Erythroblast (primary cell): ENCODE results near the gene WNT3.
"Not testable (repeated sequence)": the region's sequence is repeated elsewhere in the genome, so short reads cannot be mapped to it uniquely, and the experiment has no call there.

Experiments
- DNase-seq, 2 experiments: peaks; one replicate each; lab custom pipeline; 2025; lab: John Stamatoyannopoulos, UW
- GATA1 ChIP-seq: IDR thresholded peaks from 2 replicates; pipeline ENCODE4 v1.6.1; 2011; ENCODE audit warnings: low read depth, mild to moderate bottlenecking, control low read depth, low read length, moderate library complexity
- POLR2A ChIP-seq: IDR thresholded peaks from 2 replicates; pipeline ENCODE4 v1.6.1; 2011; ENCODE audit warnings: mild to moderate bottlenecking, low read length

Gene WNT3

GRCh38 chr17:46774108-46774737 is 44.3 kb downstream of the WNT3 start:
- TF ChIP-seq POLR2A (no peak), GATA1 (no peak)
- DNase-seq, result peak in 1 of 2 experiments; percentile 35

DNA sequence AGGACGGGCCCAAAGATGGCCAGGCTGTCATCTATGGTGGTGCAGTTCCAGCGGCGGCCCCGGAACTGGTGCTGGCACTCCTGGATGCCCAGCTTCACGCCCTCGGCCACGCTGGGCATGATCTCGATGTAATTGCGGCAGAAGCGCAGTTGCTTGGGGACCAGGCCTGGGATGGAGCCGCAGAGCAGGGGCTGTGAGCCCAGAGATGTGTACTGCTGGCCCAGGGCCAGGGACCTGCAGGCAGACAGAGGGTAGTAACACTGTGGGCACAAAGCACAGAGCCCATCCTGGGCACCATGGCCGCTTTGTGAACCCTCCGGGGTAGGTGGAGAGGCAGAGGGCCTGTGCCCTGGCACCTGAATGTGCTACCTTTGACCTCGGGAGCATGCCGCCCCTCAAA is 44.8 kb downstream of the WNT3 start:
- DNase-seq, result no peak
- TF ChIP-seq GATA1, result no peak
- TF ChIP-seq POLR2A, result no peak

- DNase-seq, result no peak
- TF ChIP-seq GATA1, result no peak
- TF ChIP-seq POLR2A, result no peak
Observed at GRCh38 chr17:46773221-46773605, 45.3 kb downstream of the WNT3 start.

DNA sequence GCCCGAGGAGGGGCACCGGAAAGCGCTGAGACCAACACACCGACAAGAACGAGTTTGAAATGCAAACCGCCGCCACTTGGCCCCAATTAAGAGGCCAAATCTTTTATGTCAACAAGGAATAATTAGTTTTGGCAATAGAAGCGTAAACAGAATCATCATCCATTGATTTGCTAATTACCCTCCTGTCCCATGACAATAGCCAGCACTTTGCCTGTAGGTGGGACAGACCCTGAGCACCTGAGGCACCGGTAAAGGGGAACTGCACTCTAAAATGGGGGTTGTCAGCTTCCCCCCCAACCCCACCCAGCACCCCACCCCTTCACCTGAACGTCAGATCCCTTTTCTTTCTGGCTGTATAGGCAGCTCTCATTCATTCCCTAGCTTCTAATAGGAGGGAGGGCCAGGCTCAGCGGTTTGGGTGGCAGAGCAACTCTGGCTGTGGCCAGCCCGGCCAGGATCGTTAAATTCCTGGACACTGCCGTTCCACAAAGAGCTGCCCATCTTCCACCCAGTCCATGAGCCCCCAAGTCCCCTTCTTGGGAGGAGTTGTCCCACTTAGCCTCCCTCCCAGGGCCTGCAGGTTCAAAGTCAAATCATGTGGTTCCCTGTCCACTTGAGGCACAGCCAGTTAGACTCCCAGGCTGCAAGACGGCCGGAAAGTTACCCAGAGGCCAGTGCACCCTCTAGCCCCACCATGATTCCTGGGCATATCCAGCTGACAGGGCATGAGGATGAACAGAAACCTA is 45.8 kb downstream of the WNT3 start:
- no peak for DNase-seq
- no peak for TF ChIP-seq GATA1
- no peak for TF ChIP-seq POLR2A

DNA sequence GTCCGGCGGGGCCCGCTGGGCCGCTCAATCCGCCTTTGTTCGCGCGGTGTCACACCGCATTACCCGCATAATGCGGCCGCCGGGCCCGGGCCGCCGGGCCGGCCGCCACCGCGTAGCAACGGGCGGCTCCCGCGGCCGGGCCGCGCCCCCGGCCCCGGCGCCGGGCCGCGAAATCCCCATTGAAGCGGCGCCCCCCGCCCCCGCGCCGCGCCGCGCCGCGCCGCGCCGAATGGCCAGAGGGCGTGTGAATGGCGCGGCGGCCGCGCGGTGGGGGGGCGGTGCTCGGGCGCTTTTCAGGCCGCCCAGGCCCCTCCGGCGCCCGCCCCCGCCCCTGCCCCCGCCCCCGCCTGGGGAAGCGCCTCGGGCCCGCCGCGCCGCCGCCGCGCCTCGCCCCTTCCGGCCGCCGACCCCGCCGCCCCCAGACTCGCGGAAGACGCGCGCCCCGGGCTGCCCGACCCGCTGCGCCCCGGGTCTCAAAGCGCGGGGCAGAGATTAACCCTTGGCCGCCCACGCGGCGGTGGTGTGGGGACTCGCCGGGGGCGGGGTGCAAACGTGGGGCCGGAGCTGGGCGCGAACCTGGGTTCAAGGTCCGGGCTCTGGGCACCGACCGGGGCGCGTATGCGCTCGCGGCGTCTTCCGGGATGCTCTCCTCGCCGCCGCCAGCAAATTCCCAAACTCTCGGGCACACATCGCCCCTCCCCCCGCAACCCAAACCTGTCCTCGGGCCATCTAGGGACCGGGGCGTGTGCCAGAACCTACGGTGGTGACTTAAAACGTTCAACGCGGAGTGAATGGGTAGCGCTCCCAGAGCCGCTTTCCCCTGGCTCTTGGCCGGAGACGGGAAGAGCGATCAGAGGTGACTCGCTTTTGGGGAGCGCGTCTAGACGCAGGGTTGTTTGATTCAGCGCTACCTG is 46.7 kb downstream of the WNT3 start:
- TF ChIP-seq GATA1 (no peak), POLR2A (no peak)

DNA sequence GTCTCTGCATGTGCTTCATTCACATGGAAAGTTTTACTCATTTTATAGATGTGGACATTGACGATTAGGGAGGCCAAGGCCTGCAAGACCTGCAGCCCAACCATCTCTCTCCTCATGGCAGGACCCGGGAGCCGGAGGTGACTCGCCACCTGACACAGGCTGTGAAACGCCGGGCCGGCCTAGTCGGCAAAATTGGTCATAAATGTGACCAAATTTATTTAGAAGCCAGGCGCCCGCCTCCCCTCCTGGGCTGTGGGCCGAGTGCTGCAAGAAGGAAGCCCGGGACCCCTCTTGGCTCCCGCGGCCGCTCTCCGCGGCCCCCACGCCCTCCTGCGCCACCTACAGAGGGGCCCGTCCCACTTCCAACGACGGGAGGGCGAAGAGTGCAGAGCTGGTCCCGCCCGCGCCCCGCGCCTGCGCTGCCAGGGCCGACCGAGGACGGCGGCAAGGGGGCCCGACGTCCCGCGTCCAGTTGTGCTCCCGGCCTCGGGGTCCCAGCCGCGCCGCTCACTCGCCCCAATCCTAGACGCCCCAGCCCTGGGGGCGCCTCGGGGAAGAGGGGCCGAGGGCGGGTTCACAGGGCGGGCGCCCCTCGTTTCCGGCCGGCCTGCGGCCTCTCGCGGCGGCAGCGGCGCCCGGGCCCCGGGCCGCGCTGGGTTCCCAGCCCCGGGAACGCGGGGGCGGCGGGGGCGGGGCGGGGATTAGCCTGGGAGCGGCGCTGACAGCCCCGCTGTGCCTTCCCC is 47.5 kb downstream of the WNT3 start:
- TF ChIP-seq GATA1 (no peak), POLR2A (no peak)
- peak; percentile 60 to 70 for DNase-seq

More for the DNA sequence above, 46.7 kb downstream of the WNT3 start:
- peak; percentile 59 to 64 for DNase-seq

DNA sequence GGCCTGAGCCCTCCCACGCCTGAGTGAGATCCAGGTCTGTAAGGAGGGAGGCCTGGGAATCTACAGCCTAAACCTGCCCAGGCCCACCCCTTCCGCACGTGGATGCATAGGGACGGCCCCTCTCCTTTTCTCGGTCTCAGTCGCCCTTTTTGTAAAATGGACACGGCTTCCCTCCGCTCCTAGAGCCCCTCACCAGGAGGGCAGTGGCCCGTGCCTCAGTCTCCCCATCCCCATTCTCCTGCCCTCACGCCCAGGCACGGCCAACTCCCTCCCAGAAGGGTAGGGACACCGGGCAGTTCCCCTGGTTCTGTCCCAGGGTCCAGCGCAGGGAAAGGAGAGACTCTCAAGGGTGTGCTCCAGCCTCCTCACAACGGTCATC is 48.1 kb downstream of the WNT3 start:
- no peak for DNase-seq
- TF ChIP-seq GATA1 (no peak), POLR2A (no peak)

DNA sequence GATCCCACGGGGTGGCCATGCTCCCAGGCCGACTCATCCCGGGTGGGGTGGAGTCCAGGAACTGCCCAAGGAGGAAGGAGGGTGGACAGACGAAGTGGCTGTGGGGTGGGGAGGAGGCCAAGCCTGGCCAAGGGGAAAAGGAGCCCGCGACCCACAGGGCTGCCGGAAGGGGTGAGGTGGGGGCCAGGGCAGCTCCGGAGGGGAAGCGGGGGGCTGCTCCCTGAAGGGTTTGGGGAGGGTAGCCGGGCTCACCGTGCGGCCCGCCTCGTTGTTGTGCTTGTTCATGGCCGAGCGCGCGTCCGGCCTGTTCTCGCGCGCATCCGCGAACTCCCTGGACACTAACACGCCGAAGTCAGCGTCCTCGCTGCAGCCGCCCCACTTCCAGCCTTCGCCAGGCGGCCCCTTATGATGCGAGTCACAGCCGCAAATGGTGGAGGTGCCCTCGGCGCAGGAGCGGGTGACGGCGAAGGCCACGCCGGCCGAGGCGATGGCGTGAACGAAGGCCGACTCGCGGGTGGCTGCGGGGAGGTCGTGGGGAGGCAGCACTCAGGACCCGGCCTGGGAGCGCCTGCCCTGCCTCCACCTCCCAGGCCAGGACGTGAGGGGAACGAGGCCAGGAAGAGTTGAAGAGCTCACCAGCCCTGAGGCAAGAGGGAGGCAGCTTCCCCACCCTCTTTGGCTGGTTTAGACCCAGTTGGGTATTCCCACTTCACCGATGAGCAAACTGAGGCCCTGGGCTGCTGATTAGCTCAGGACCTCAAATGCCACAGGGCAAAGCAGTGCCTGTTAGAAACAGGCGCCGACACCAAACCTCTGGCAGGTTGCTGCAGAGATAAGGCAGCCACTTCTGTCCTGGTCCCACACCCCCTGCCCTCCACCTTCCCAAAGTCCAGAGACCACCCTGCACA is 48.7 kb downstream of the WNT3 start:
- no peak for TF ChIP-seq POLR2A
- TF ChIP-seq GATA1, result no peak
- DNase-seq, result peak; percentile 26 to 51

- DNase-seq, result not testable (repeated sequence)
Observed at GRCh38 chr17:46768896-46769295, 49.6 kb downstream of the WNT3 start.

DNA sequence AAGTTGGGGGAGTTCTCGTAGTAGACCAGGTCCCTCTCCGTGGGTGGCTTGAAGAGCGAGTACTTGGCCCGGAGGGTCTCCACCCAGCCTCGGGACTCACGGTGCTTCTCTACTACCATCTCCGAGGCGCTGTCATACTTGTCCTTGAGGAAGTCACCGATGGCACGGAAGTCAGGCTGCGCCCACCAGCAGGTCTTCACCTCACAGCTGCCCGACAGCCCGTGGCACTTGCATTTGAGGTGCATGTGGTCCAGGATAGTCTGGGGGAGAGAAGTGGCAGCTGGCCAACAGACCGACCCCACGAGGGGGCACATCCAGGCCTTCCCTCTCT is 50.0 kb downstream of the WNT3 start:
- no peak for DNase-seq
- no peak for TF ChIP-seq POLR2A
- no peak for TF ChIP-seq GATA1

GRCh38 chr17:46766493-46767491 is 51.7 kb downstream of the WNT3 start:
- no peak for DNase-seq
- TF ChIP-seq GATA1 (no peak), POLR2A (no peak)
